ENCODE results near the gene CAND2. TPM values are rescaled to one million over a fixed set of nuclear protein-coding genes. Genes with fewer than 3 reads are reported as not detected.

The CAND2 gene
- total and polyA plus RNA-seq, 2 experiments from 2014 or later, result 4.3 to 5.0 TPM

GRCh38 chr3:12865271-12865670 lies 68.8 kb downstream of the CAND2 start:
- H3K4me3 ChIP-seq, result no peak overlapping the region
- H2AFZ ChIP-seq, result no peak overlapping the region
- H3K4me2 ChIP-seq, result no peak overlapping the region
- WGBS (ENCODE audit: low lambda C conversion rate, missing lambda C conversion rate), result 64% methylated on average over 4 of the region's 4 CpGs
- peaks cover 12% of the 10 kb centered on the region for H3K4me1 ChIP-seq (ENCODE audit: insufficient read depth)
- TF ChIP-seq EZH2phosphoT487 (IDR thresholded peaks at IDR 0.05; ENCODE audit: low read depth, severe bottlenecking, unreplicated experiment) (no peak), CTCF (IDR thresholded peaks at IDR 0.05; ENCODE audit: poor library complexity) (no peak), EZH2 (IDR thresholded peaks at IDR 0.05; ENCODE audit: borderline replicate concordance) (no peak)
- H4K20me1 ChIP-seq (ENCODE audit: insufficient read depth, poor library complexity, severe bottlenecking), result no peaks in the 10 kb centered on the region
- no peak overlapping the region for H3K27ac ChIP-seq
- H3K9me2 ChIP-seq (replicated peaks; ENCODE audit: insufficient read depth), result no peaks in the 10 kb centered on the region
- H3K9me3 ChIP-seq (ENCODE audit: low read depth), result no peaks in the 10 kb centered on the region
- H3K79me2 ChIP-seq, result no peaks in the 10 kb centered on the region
- H3K27me3 ChIP-seq, result no peaks in the 10 kb centered on the region
- no peak for DNase-seq (ENCODE audit: low spot score)
- no peaks in the 10 kb centered on the region for H3K36me3 ChIP-seq (replicated peaks; ENCODE audit: insufficient read depth, low read depth)

GRCh38 chr3:12866836-12867235 lies 70.4 kb downstream of the CAND2 start:
- WGBS (ENCODE audit: low lambda C conversion rate, missing lambda C conversion rate), result 86% methylated on average over 6 of the region's 6 CpGs
- no peak overlapping the region for H3K27ac ChIP-seq
- DNase-seq (ENCODE audit: low spot score), result no peak

GRCh38 chr3:12868039-12869034 lies 71.9 kb downstream of the CAND2 start:
- peak; percentile 93 for DNase-seq (ENCODE audit: low spot score)
- Histone ChIP-seq H3K9me2 (replicated peaks; ENCODE audit: insufficient read depth) (no peaks in the 10 kb centered on the region), H4K20me1 (ENCODE audit: insufficient read depth, poor library complexity, severe bottlenecking) (no peaks in the 10 kb centered on the region), H3K36me3 (replicated peaks; ENCODE audit: insufficient read depth, low read depth) (no peaks in the 10 kb centered on the region), H3K4me1 (ENCODE audit: insufficient read depth) (peaks cover 12% of the 10 kb centered on the region), H3K4me2 (peak overlapping the region; percentile 92), H3K79me2 (no peaks in the 10 kb centered on the region), H3K27ac (no peak overlapping the region), H2AFZ (peak overlapping the region; percentile 66), H3K9me3 (ENCODE audit: low read depth) (no peaks in the 10 kb centered on the region), H3K27me3 (no peaks in the 10 kb centered on the region), H3K4me3 (no peak overlapping the region)
- 16% methylated on average over 45 of the region's 45 CpGs for WGBS (ENCODE audit: low lambda C conversion rate, missing lambda C conversion rate)
- TF ChIP-seq CTCF (IDR thresholded peaks at IDR 0.05; ENCODE audit: poor library complexity) (peak; percentile 94), EZH2phosphoT487 (IDR thresholded peaks at IDR 0.05; ENCODE audit: low read depth, severe bottlenecking, unreplicated experiment) (no peak)

More at GRCh38 chr3:12866836-12867235, 70.4 kb downstream of the CAND2 start:
- Histone ChIP-seq H3K9me2 (replicated peaks; ENCODE audit: insufficient read depth) (no peaks in the 10 kb centered on the region), H3K4me3 (no peak overlapping the region), H3K36me3 (replicated peaks; ENCODE audit: insufficient read depth, low read depth) (no peaks in the 10 kb centered on the region), H3K4me1 (ENCODE audit: insufficient read depth) (peaks cover 12% of the 10 kb centered on the region), H3K79me2 (no peaks in the 10 kb centered on the region), H4K20me1 (ENCODE audit: insufficient read depth, poor library complexity, severe bottlenecking) (no peaks in the 10 kb centered on the region), H2AFZ (no peak overlapping the region), H3K4me2 (no peak overlapping the region), H3K9me3 (ENCODE audit: low read depth) (no peaks in the 10 kb centered on the region), H3K27me3 (no peaks in the 10 kb centered on the region)
- no peak for TF ChIP-seq EZH2 (IDR thresholded peaks at IDR 0.05; ENCODE audit: borderline replicate concordance)
- TF ChIP-seq CTCF (IDR thresholded peaks at IDR 0.05; ENCODE audit: poor library complexity), result no peak
- TF ChIP-seq EZH2phosphoT487 (IDR thresholded peaks at IDR 0.05; ENCODE audit: low read depth, severe bottlenecking, unreplicated experiment), result no peak

Measured in hepatocyte (in vitro differentiated cells).